GM21529 (cell line): ENCODE results near the gene IVNS1ABP.

Experiments
- ATAC-seq: cut with Tn5 transposase; IDR thresholded peaks from one replicate; pipeline ENCODE4 v1.9.1; 2021; ENCODE audit not compliant: unreplicated experiment

Gene IVNS1ABP

GRCh38 chr1:185295091-185295490 lies 22.0 kb downstream of the IVNS1ABP start:
- no peak for ATAC-seq

DNA sequence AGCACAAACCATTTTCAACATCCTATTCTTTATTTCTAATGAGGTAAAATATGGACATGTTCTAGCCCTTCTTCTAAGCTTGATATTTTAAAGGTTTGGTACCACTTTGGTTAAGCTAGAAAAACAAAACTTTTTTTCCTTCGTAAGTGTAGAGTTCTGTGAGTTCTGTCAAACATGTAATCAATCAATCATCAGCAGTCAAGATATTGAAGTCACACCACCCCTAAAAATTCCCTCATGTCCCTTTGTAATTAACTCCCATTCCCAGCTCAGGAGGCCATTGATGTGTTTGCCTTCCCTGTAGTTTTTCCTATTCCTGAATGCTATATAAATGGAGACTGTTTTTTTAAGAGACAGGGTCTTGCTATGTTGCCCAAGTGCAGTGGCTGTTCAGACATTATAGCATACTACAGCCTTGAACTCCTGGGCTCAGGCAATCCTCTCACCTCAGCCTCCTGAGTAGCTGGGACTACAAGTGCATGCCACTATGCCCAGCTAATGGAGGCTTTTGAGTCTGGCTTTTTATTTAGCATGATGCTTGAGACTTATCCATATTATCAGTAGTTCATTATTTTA lies 23.0 kb downstream of the IVNS1ABP start:
- no peak for ATAC-seq

GRCh38 chr1:185292237-185292636 lies 24.8 kb downstream of the IVNS1ABP start:
- ATAC-seq, result no peak

GRCh38 chr1:185291652-185292051 lies 25.4 kb downstream of the IVNS1ABP start:
- ATAC-seq, result no peak

GRCh38 chr1:185291159-185291558 lies 25.9 kb downstream of the IVNS1ABP start:
- ATAC-seq, result no peak

GRCh38 chr1:185289880-185290279 lies 27.2 kb downstream of the IVNS1ABP start:
- ATAC-seq, result no peak

GRCh38 chr1:185288435-185288834 lies 28.6 kb downstream of the IVNS1ABP start:
- no peak for ATAC-seq

- no peak for ATAC-seq
Measured at GRCh38 chr1:185287451-185287850, 29.6 kb downstream of the IVNS1ABP start.

GRCh38 chr1:185284533-185285276 lies 32.3 kb downstream of the IVNS1ABP start:
- ATAC-seq, result no peak

DNA sequence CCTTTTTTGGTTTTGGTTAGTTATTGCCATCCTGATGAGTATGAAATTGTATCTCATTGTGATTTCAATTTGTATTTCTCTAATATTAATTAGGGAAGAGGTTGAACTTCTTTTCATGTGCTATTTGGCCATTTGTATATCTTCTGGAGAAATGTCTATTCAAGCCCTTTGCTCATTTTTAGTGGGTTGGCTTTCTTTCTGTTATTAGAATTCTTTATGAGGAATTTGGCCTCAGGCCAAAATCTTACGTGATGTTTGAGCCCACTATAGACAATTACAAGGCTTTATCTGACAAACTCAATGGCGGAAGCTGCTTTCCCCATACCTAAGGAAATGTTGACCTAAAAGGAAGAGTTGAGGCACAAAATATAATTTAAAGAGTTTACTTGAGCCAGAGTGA lies 32.9 kb downstream of the IVNS1ABP start:
- ATAC-seq, result no peak

DNA sequence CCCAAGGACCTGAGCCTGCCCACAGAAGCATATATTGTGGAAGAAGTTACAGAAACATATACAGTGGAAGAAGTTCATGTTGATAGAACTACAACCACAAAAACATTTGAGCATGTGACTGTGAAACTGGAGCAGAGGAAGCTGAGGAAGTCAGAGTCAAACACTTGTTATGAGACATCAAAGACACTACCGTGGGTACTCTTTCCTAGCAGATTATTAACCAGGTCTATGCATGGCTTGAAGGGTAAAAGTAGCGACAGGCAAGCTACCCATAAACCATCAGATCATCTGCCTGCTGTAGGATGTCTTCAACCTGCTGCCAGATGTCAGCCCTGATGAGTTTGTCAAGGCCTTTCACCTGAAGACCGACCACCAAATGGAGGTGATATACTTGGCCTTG lies 35.8 kb downstream of the IVNS1ABP start:
- ATAC-seq, result peak; percentile 92

GRCh38 chr1:185280589-185280988 lies 36.5 kb downstream of the IVNS1ABP start:
- no peak for ATAC-seq

DNA sequence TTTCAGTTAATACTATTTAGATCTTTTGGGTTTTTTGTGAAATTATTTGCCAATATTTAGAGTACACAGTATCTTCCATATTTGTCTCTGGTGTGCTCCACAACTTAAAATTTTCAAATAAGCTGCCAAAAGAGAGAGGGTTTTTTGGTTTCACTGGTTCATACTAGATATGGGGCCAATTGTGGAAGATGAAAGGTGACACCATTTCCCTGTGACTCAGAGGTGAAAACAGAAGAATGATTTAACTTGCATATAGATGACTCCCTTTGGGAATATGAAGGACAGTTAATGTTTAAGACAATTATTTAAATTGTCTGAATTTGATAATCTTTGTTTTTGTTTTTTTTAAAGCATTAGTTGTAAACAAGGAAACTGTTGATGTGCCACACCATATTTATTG lies 37.5 kb downstream of the IVNS1ABP start:
- ATAC-seq, result no peak

DNA sequence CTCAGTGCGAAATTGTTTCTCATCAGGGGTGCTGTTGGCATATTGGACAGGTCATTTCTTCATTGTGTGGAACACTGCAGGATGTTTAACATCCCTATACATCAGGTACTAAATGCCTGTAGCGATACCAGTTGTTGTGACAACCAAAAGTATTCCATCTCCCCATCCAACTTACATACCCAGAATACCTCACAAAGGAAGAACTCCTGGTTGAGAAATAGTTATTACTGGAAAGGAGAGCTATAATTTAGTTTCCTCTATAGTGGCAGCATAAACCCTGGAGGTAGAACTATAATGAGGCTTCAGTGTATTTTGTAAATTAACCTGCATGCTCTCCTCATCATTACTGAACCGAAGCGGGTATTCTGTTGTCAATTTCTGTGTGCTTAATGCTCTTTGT lies 45.1 kb downstream of the IVNS1ABP start:
- ATAC-seq, result no peak

GRCh38 chr1:185268352-185268751 lies 48.7 kb downstream of the IVNS1ABP start:
- no peak for ATAC-seq

DNA sequence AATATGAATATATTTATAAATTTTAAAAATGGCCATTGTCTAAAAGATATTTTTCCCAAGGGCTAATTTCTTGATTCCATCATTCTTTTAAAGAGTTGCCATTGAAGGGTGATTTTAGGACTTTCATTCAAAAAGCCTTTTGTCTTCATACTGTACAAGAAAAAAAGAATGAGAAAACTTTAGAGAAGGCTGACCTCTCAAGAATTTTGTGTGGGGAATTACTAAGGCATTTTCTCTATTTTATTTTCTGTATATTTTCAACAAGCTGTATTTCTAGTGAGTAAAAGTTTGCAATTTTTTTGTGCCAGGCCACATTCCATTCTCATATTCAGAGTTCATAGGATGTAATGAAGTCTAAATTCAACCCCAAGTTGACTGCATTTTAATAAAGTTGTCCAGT lies 49.3 kb downstream of the IVNS1ABP start:
- ATAC-seq, result no peak

DNA sequence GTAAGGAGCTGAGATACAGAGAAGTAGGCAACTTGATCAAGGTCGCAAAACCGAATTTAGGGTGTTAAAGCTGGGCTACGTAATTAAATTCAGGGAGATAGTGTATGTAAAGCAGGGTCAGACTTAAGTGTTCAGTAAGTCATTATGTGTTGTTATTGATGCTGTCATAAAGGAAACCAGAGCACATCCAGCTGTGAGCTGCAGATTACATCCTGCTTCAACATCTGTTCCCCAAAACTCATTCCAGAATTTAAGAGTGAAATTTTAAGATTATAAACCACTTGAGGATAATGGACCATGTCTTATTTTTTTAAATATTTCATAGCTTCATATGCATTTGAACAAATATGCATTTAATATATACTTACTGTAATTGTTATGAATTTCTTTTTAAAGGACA lies 49.7 kb downstream of the IVNS1ABP start:
- no peak for ATAC-seq

GRCh38 chr1:185265314-185265713 lies 51.7 kb downstream of the IVNS1ABP start:
- no peak for ATAC-seq

DNA sequence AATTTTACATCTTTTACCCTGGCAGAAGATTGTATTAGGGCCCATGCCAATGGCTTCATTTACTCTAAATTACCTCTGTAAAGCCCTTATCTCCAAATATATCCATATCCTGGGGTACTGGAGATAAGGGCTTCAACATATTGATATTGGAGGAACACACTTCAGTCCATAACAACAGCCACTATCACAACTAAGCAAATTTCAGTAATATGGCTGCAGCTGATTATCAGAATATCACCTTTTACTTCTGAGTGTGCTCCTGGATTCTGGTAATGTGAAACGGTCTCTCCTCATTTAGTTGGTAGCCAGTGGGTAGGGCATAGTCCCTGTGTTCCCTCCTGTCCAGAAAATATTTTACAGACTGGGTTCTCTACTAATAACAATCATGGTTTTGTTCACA lies 53.3 kb downstream of the IVNS1ABP start:
- ATAC-seq, result no peak

DNA sequence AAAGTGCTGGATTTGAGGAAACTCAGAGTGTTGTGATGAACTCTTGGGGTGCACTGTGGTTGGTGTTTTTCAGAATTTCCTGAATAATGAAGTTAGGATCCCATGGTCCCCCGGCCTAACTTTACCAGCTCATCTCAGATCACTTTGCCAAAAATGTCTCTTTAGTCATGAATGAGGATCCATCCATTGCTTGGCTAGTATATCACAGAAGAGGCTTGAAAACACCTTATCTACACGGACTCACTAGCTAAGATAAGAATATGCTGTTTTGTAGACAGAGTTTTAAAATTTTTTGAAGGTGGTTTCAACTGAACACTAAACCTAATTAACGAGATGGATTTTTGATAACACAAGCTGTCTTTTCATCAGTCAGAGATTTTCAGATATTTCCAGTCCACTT lies 53.8 kb downstream of the IVNS1ABP start:
- ATAC-seq, result no peak

GRCh38 chr1:185262151-185262550 lies 54.9 kb downstream of the IVNS1ABP start:
- ATAC-seq, result no peak

- no peak for ATAC-seq
Measured at GRCh38 chr1:185260611-185261010, 56.4 kb downstream of the IVNS1ABP start.

DNA sequence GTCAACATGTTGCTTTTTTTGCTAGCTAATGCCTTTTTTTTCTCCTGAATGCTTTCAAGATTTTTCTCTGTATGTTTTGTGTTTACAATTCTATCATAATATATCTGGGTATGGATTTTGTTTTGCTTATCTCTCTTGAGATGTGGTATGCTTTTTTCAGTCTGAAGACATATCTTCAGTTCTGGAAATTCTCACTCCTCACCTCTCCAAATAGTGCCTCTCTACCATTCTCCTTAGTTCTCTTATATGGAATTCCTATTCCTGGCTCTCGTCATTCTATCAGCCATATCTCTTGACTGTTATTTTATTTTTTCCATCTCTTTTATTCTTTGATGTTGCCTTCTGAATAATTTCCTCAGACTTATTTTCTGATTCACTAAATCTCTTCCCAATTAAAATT lies 58.4 kb downstream of the IVNS1ABP start:
- ATAC-seq, result no peak
